Psoas muscle (tissue), 8 donors: ENCODE measurements around the gene GAPDHS. TPM values are rescaled to one million over a fixed set of nuclear protein-coding genes. Genes with fewer than 3 reads are reported as not detected.

Experiments used
- ATAC-seq, 4 donors: fragments of 200-7000 bp; cut with Tn5 transposase; one replicate each; pipeline ENCODE4 v1.9.1; 2020; ENCODE audit warnings: moderate library complexity in 3 of 4, mild to moderate bottlenecking in 2 of 4
- DNase-seq, 2 donors: peaks; one replicate each; pipeline ENCODE4 v3.0.0-alpha.2; 2020
- H3K27ac ChIP-seq: fragments of 200-600 bp; one replicate; pipeline ENCODE4 v1.8.0; 2022
- H3K27me3 ChIP-seq, 3 donors: fragments of 200-600 bp in 1 of 3; one replicate each; pipeline versions ENCODE4 v1.6.1 to v1.8.0; 2013 to 2022; ENCODE audit warnings: low read length in 2 of 3, mild to moderate bottlenecking in 2 of 3, moderate library complexity in 1 of 3; ENCODE audit not compliant: insufficient read depth in 3 of 3
- H3K36me3 ChIP-seq, 2 donors: fragments of 200-600 bp in 1 of 2; one replicate each; pipeline versions ENCODE4 v1.6.1 to v1.8.0; 2013 to 2022; ENCODE audit warnings: low read depth in 1 of 2, mild to moderate bottlenecking in 1 of 2, moderate library complexity in 1 of 2; ENCODE audit not compliant: insufficient read depth in 1 of 2
- H3K4me1 ChIP-seq: fragments of 200-600 bp; one replicate; pipeline ENCODE4 v1.8.0; 2022
- H3K4me3 ChIP-seq: fragments of 200-600 bp; one replicate; pipeline ENCODE4 v1.8.0; 2022; ENCODE audit warnings: mild to moderate bottlenecking
- H3K9me3 ChIP-seq: fragments of 200-600 bp; one replicate; pipeline ENCODE4 v1.8.0; 2022
- CTCF ChIP-seq: fragments of 200-600 bp; IDR thresholded peaks from one replicate; pipeline ENCODE4 v1.8.0; 2022; ENCODE audit warnings: antibody characterized with exemption
- WGBS, 3 donors: extraction: QIAGEN DNeasy Blood & Tissue Kit; methylation state at CpG; one replicate each; pipeline versions ENCODE4 v1.1.6 to v1.1.7; 2013; 5-methylcytosine and 5-hydroxymethylcytosine counted together
- intact Hi-C, 2 donors: fragments of 100-400 bp; cut with DNase I; formaldehyde crosslinking; loops; one replicate each; pipeline versions ENCODE4 v1.11.0 to v1.14.2; 2022
- polyA plus RNA-seq, 3 donors: library from polyadenylated mRNA; stranded (reverse); fragments of 200-250 nt; gene quantifications; one replicate each; pipeline ENCODE4 v1.2.3, GENCODE V29; 2013
- total RNA-seq, 4 donors: library from RNA; stranded (reverse); fragmentation: NEBNext Ultra II Directional in 2 of 4; extraction: Animal tissue kit (Norgen Biotek cat#: 25700) in 2 of 4; gene quantifications; one replicate each; pipeline versions ENCODE4 v1.2.1 to v1.2.4, GENCODE V29; 2021 to 2023
- donor health status: healthy with polysubstance abuse.
- donor health status: DM: no; HTN: no; CAD: no; lungs with moderate emphysema.
- donor health status: Bipolar disorder and iron deficiency.
- donor health status: healthy.
- donor health status: DM: yes; HTN: yes; CAD: no.
- donor health status: DM: no; HTN: no; CAD: no.
- donor health status: DM: no; HTN: no; CAD: no.
- donor health status: DM: yes; HTN: yes; CAD: no.

GAPDHS gene
- total and polyA plus RNA-seq, 7 donors, result not detected

- DNase-seq, result no peak
- Histone ChIP-seq H3K27ac (no peak overlapping the region), H3K36me3 (no peaks in the 10 kb centered on the region), H3K4me1 (peaks cover 4% of the 10 kb centered on the region), H3K9me3 (no peaks in the 10 kb centered on the region), H3K4me3 (no peak overlapping the region), H3K27me3 (peaks cover 0 to 3% (median 0%) of the 10 kb centered on the region in 3 donors)
- TF ChIP-seq CTCF, result no peak
- 76 to 85% (median 81%) methylated on average over 6 of the region's 6 CpGs for WGBS, 3 donors
- no peak for ATAC-seq
- intact Hi-C loops, result no loop called here
Measured at GRCh38 chr19:35539314-35539713, 6.1 kb downstream of the GAPDHS start.

- intact Hi-C loops, result loop anchor here in 1 of 2 donors (5.0 to 10.0 kb wide), 2 partner anchors 72 to 395 kb away; partner anchors contain the start of genes HAUS5 and LRFN3
- TF ChIP-seq CTCF, result no peak
- Histone ChIP-seq H3K4me3 (no peak overlapping the region), H3K36me3 (no peaks in the 10 kb centered on the region), H3K27ac (no peak overlapping the region), H3K9me3 (no peaks in the 10 kb centered on the region), H3K27me3 (no peaks in the 10 kb centered on the region), H3K4me1 (peaks cover 9% of the 10 kb centered on the region)
- 90 to 93% (median 91%) methylated on average over 12 of the region's 12 CpGs for WGBS, 3 donors
- DNase-seq (no peak), ATAC-seq (no peak)
Measured at GRCh38 chr19:35539850-35540249, 6.6 kb downstream of the GAPDHS start.

GRCh38 chr19:35540356-35540927 is 7.2 kb downstream of the GAPDHS start:
- H3K4me3 ChIP-seq, result no peak overlapping the region
- ATAC-seq (no peak), DNase-seq (no peak)
- WGBS, 3 donors, result 72 to 83% (median 78%) methylated on average over 7 of the region's 7 CpGs
- H3K27me3 ChIP-seq, result no peaks in the 10 kb centered on the region
- intact Hi-C loops, result loop anchor here in 1 of 2 donors (5.0 to 10.0 kb wide), 2 partner anchors 72 to 394 kb away; partner anchors contain the start of genes HAUS5 and LRFN3
- H3K27ac ChIP-seq, result no peak overlapping the region
- H3K4me1 ChIP-seq, result peaks cover 9% of the 10 kb centered on the region
- TF ChIP-seq CTCF, result no peak
- no peaks in the 10 kb centered on the region for H3K36me3 ChIP-seq
- no peaks in the 10 kb centered on the region for H3K9me3 ChIP-seq

- Histone ChIP-seq H3K27ac (no peak overlapping the region), H3K36me3 (peaks cover 0 to 8% of the 10 kb centered on the region in 2 donors), H3K4me3 (no peak overlapping the region), H3K4me1 (peaks cover 22% of the 10 kb centered on the region), H3K9me3 (no peaks in the 10 kb centered on the region), H3K27me3 (no peaks in the 10 kb centered on the region)
- DNase-seq, result no peak
- no peak for TF ChIP-seq CTCF
- no peak for ATAC-seq
- intact Hi-C loops, result loop anchor here in 1 of 2 donors (5.0 to 10.0 kb wide), 2 partner anchors 70 to 393 kb away; partner anchors contain the start of genes HAUS5 and LRFN3
- 93 to 94% (median 94%) methylated on average over 11 of the region's 11 CpGs for whole genome bisulfite sequencing, 3 donors
Measured at GRCh38 chr19:35542209-35542608, 9.0 kb downstream of the GAPDHS start.
